Pancreas (tissue), 10 donors: ENCODE measurements around the gene KLHL1. TPM values are rescaled to one million over a fixed set of nuclear protein-coding genes. Genes with fewer than 3 reads are reported as not detected.

Experiments
- ATAC-seq, 4 donors: fragments of 200-7000 bp; cut with Tn5 transposase; one replicate each; pipeline versions ENCODE4 v1.8.0 to v1.9.1; 2020; ENCODE audit warnings: mild to moderate bottlenecking in 4 of 4, moderate library complexity in 4 of 4
- DNase-seq, 6 donors: peaks; one replicate each; pipeline ENCODE4 v3.0.0-alpha.2; 2020
- FAIRE-seq: peaks from 2 replicates; lab custom pipeline; 2012; peaks lifted over from hg19 to GRCh38; lab: Jason Lieb, UNC
- H3K27ac ChIP-seq, 4 donors: fragments of 200-600 bp; sonication (generic); 1 replicate in 3 of 4; 2 replicates in 1 of 4; pipeline versions ENCODE4 v1.5.0 to v1.8.0; 2020
- H3K27me3 ChIP-seq, 4 donors: fragments of 200-600 bp; one replicate each; pipeline ENCODE4 v1.8.0; 2021
- H3K36me3 ChIP-seq, 3 donors: fragments of 200-600 bp; sonication (generic) in 1 of 3; one replicate each; pipeline versions ENCODE4 v1.5.0 to v1.8.0; 2020 to 2021
- H3K4me1 ChIP-seq, 3 donors: fragments of 200-600 bp; one replicate each; pipeline ENCODE4 v1.8.0; 2021
- H3K4me3 ChIP-seq, 4 donors: fragments of 200-600 bp; sonication (generic) in 2 of 4; one replicate each; pipeline versions ENCODE4 v1.5.0 to v1.8.0; 2020 to 2021
- H3K9me3 ChIP-seq, 4 donors: fragments of 200-600 bp; one replicate each; pipeline ENCODE4 v1.8.0; 2021
- CTCF ChIP-seq, 4 donors: fragments of 200-600 bp; sonication (generic) in 3 of 4; IDR thresholded peaks; one replicate each; pipeline versions ENCODE4 v1.5.0 to v1.8.0; 2021; ENCODE audit warnings: antibody characterized with exemption in 4 of 4
- WGBS, 2 donors: extraction: QIAGEN DNeasy Blood & Tissue Kit; methylation state at CpG; one replicate each; pipeline ENCODE4 v1.1.7; 2013; 5-methylcytosine and 5-hydroxymethylcytosine counted together
- intact Hi-C, 3 donors: fragments of 100-400 bp; cut with DNase I; formaldehyde crosslinking; loops; one replicate each; pipeline versions ENCODE4 v1.11.1 to v1.14.2; 2022
- polyA plus RNA-seq, 2 donors: library from polyadenylated mRNA; stranded (reverse); fragments of 200-250 nt; gene quantifications; one replicate each; pipeline ENCODE4 v1.2.3, GENCODE V29; 2013
- total RNA-seq, 6 donors: library from RNA; stranded (reverse); fragmentation: NEBNext Ultra II Directional in 4 of 6; extraction: Animal tissue kit (Norgen Biotek cat#: 25700) in 4 of 6; gene quantifications; one replicate each; pipeline versions ENCODE4 v1.2.1 to v1.2.4, GENCODE V29; 2021 to 2023
- donor health status: healthy with polysubstance abuse.
- donor health status: DM: no; HTN: no; CAD: no; lungs with moderate emphysema.
- donor health status: DM: no; HTN: no; CAD: no.
- donor health status: control.
- donor health status: control.
- donor health status: Bipolar disorder and iron deficiency.
- donor health status: DM: yes; HTN: yes; CAD: no.
- donor health status: DM: no; HTN: no; CAD: no.
- donor health status: DM: no; HTN: no; CAD: no.
- donor health status: DM: yes; HTN: yes; CAD: no.

The KLHL1 gene
- total and polyA plus RNA-seq, 8 donors: 0.04 to 0.59 (median 0.14) TPM; not detected in 3

GRCh38 chr13:70107498-70108281 lies 562 bp downstream of the KLHL1 start, which contains the start of gene ATXN8OS:
Gene ATXN8OS (plus strand): TSS chr13:70107826.
- peak in 2 of 4 donors; percentile 54 to 67 for ATAC-seq

GRCh38 chr13:70107125-70107497 lies 1.1 kb downstream of the KLHL1 start:
- TF ChIP-seq CTCF (IDR thresholded peaks at IDR 0.05): no peak
- Histone ChIP-seq H3K36me3 (no peaks in the 10 kb centered on the region), H3K4me3 (peak overlapping the region in 1 of 4 donors; percentile 31), H3K4me1 (no peaks in the 10 kb centered on the region), H3K9me3 (no peaks in the 10 kb centered on the region), H3K27me3 (no peaks in the 10 kb centered on the region), H3K27ac (no peak overlapping the region)
- intact Hi-C loops: no loop called here
- FAIRE-seq (no peak), ATAC-seq (peak in 3 of 4 donors; percentile 12 to 57 (median 19)), DNase-seq (no peak)
- 30 to 37% methylated on average over 9 of the region's 9 CpGs for WGBS, 2 donors

More at GRCh38 chr13:70107498-70108281, 562 bp downstream of the KLHL1 start, which contains the start of gene ATXN8OS:
- FAIRE-seq: no peak
- Histone ChIP-seq H3K4me3 (peak within 1 kb of the TSS in 1 of 4 donors; percentile 31), H3K36me3 (no peaks in the 10 kb centered on the region), H3K27me3 (no peaks in the 10 kb centered on the region), H3K27ac (no peak within 1 kb of the TSS), H3K9me3 (no peaks in the 10 kb centered on the region), H3K4me1 (no peaks in the 10 kb centered on the region)
- WGBS, 2 donors: 4 to 5% methylated on average over 53 of the region's 53 CpGs
- intact Hi-C loops: no loop called here
- TF ChIP-seq CTCF (IDR thresholded peaks at IDR 0.05): no peak
- DNase-seq: peak in 3 of 6 donors; percentile 9 to 54 (median 43)

- no peak for TF ChIP-seq CTCF (IDR thresholded peaks at IDR 0.05)
- ATAC-seq (no peak), DNase-seq (no peak), FAIRE-seq (no peak)
- H3K27ac ChIP-seq: no peak overlapping the region
- no peaks in the 10 kb centered on the region for H3K36me3 ChIP-seq
- intact Hi-C loops: no loop called here
- no peak overlapping the region for H3K4me3 ChIP-seq
- no peaks in the 10 kb centered on the region for H3K4me1 ChIP-seq
- no peaks in the 10 kb centered on the region for H3K9me3 ChIP-seq
- H3K27me3 ChIP-seq: no peaks in the 10 kb centered on the region
Observed at GRCh38 chr13:70104481-70104880, 3.8 kb downstream of the KLHL1 start.

GRCh38 chr13:70098669-70099068 lies 9.6 kb downstream of the KLHL1 start:
- ATAC-seq (no peak), FAIRE-seq (no peak), DNase-seq (no peak)
- H3K4me3 ChIP-seq: no peak overlapping the region
- TF ChIP-seq CTCF (IDR thresholded peaks at IDR 0.05): peak in 2 of 4 donors; percentile 21 to 23
- no peaks in the 10 kb centered on the region for H3K9me3 ChIP-seq
- H3K27me3 ChIP-seq: no peaks in the 10 kb centered on the region
- WGBS, 2 donors: 23 to 47% methylated on average over 1 of the region's 1 CpG
- no peaks in the 10 kb centered on the region for H3K4me1 ChIP-seq
- H3K36me3 ChIP-seq: no peaks in the 10 kb centered on the region
- intact Hi-C loops: no loop called here
- H3K27ac ChIP-seq: no peak overlapping the region
